VCaP (cell line): Measurements from ENCODE around the gene GPR137B.
"Not testable (repeated sequence)": the region's sequence is repeated elsewhere in the genome, so short reads cannot be mapped to it uniquely, and the experiment has no call there.

Source experiments
- H3K27ac ChIP-seq: fragments of 450-650 bp; 2 replicates; pipeline ENCODE4 v1.5.1; 2017
- CTCF ChIP-seq: fragments of 450-650 bp; conservative IDR thresholded peaks from 2 replicates; pipeline ENCODE4 v1.5.1; 2017; ENCODE audit warnings: mild to moderate bottlenecking, moderate library complexity

Gene GPR137B

GRCh38 chr1:236181059-236181458, 38.7 kb downstream of the GPR137B start:
- H3K27ac ChIP-seq, result no peak overlapping the region
- no peak for TF ChIP-seq CTCF

- no peak for TF ChIP-seq CTCF
- H3K27ac ChIP-seq, result no peak overlapping the region
Measured at GRCh38 chr1:236185687-236186086, 43.3 kb downstream of the GPR137B start.

- not testable (repeated sequence) for H3K27ac ChIP-seq
Measured at GRCh38 chr1:236186471-236186870, 44.1 kb downstream of the GPR137B start.

- H3K27ac ChIP-seq, result not testable (repeated sequence)
Measured at GRCh38 chr1:236188084-236188483, 45.7 kb downstream of the GPR137B start.

GRCh38 chr1:236193184-236193583, 50.8 kb downstream of the GPR137B start:
- H3K27ac ChIP-seq, result no peak overlapping the region
- TF ChIP-seq CTCF, result no peak

GRCh38 chr1:236200925-236201324, 58.6 kb downstream of the GPR137B start:
- no peak overlapping the region for H3K27ac ChIP-seq
- no peak for TF ChIP-seq CTCF

- no peak for TF ChIP-seq CTCF
- no peak overlapping the region for H3K27ac ChIP-seq
Measured at GRCh38 chr1:236201786-236202185, 59.4 kb downstream of the GPR137B start.

- no peak for TF ChIP-seq CTCF
- H3K27ac ChIP-seq, result no peak overlapping the region
Measured at GRCh38 chr1:236204039-236204438, 61.7 kb downstream of the GPR137B start.

- no peak overlapping the region for H3K27ac ChIP-seq
- TF ChIP-seq CTCF, result no peak
Measured at GRCh38 chr1:236204656-236205055, 62.3 kb downstream of the GPR137B start.
